Breast epithelium (tissue), 4 donors: Measurements from ENCODE around the gene NT5DC4. TPM values are rescaled to one million over a fixed set of nuclear protein-coding genes. Genes with fewer than 3 reads are reported as not detected.

ENCODE experiments used
- DNase-seq, 2 donors: peaks; one replicate each; pipeline ENCODE4 v3.0.0-alpha.2; 2019; ENCODE audit warnings: low spot score in 2 of 2
- H3K27ac ChIP-seq, 2 donors: fragments of 200-600 bp; sonication (generic) in 1 of 2; one replicate each; pipeline ENCODE4 v1.5.1; 2016 to 2019; ENCODE audit warnings: mild to moderate bottlenecking in 1 of 2
- H3K27me3 ChIP-seq, 2 donors: fragments of 200-600 bp; sonication (generic) in 1 of 2; one replicate each; pipeline versions ENCODE4 v1.5.1 to v1.6.0; 2017 to 2019; ENCODE audit warnings: control low read depth in 1 of 2, mild to moderate bottlenecking in 1 of 2
- H3K36me3 ChIP-seq: fragments of 200-600 bp; one replicate; pipeline ENCODE4 v1.5.1; 2019
- H3K4me1 ChIP-seq, 2 donors: fragments of 200-600 bp; sonication (generic); one replicate each; pipeline ENCODE4 v1.5.1; 2016 to 2019; ENCODE audit warnings: control low read depth in 1 of 2
- H3K4me3 ChIP-seq, 3 donors: fragments of 200-600 bp; sonication (generic); 1 replicate in 2 of 3; 2 replicates in 1 of 3; pipeline ENCODE4 v1.5.1; 2016 to 2019; ENCODE audit warnings: mild to moderate bottlenecking in 3 of 3, moderate library complexity in 2 of 3
- H3K9me3 ChIP-seq, 2 donors: fragments of 200-600 bp; sonication (generic) in 1 of 2; one replicate each; pipeline ENCODE4 v1.5.1; 2016 to 2019; ENCODE audit warnings: control low read depth in 1 of 2
- POLR2A ChIP-seq: fragments of 450-650 bp; IDR thresholded peaks from one replicate; pipeline ENCODE4 v1.6.1; 2016; ENCODE audit warnings: antibody characterized with exemption, mild to moderate bottlenecking, moderate library complexity
- POLR2AphosphoS5 ChIP-seq, 3 donors: sonication (generic); formaldehyde crosslinking; IDR thresholded peaks; one replicate each; pipeline ENCODE4 v1.6.1; 2017; ENCODE audit warnings: antibody characterized with exemption in 3 of 3
- intact Hi-C: fragments of 100-400 bp; cut with DNase I; formaldehyde crosslinking; loops from one replicate; pipeline ENCODE4 v1.15.1; 2023; ENCODE audit warnings: low total_unique reads
- total RNA-seq, 3 donors: library from RNA; depleted of rRNA; stranded (reverse); fragments of >200 nt; gene quantifications; one replicate each; pipeline ENCODE4 v1.1.0, GENCODE V29; 2016
- TF ChIP-seq, protein P1 (sequence below), 3 donors: fragments of 450-650 bp; IDR thresholded peaks; one replicate each; pipeline ENCODE4 v1.5.1; 2016 to 2017; ENCODE audit warnings: antibody characterized with exemption in 3 of 3, mild to moderate bottlenecking in 3 of 3, moderate library complexity in 3 of 3

NT5DC4 gene
- total RNA-seq, 3 donors from 2014 or later, result not detected

DNA sequence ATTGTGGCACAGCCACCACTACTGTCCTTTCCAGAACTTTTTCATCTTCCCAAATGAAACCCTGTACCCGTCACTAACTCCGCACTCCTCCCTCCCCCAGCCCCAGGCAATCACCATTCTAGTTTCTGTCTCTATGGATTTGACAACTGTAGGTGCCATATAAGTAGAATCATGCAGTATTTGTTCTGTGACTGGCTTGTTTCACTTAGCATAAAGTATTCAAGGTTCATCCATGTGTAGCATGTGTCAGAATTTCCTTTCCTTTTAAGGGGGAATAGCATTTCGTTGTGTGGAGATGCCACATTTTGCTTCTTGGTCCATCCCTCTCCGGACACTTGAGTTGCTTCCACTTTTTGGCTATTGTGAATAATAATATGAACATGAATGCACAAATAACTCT lies 44.4 kb downstream of the NT5DC4 start:
- Histone ChIP-seq H3K36me3 (no peaks in the 10 kb centered on the region), H3K27me3 (no peaks in the 10 kb centered on the region), H3K4me1 (no peaks in the 10 kb centered on the region), H3K4me3 (peak overlapping the region; percentile 65 to 80 (median 76)), H3K27ac (no peak overlapping the region), H3K9me3 (no peaks in the 10 kb centered on the region)
- no peak for DNase-seq
- intact Hi-C loops, result no loop called here
- TF ChIP-seq, protein P1, sequence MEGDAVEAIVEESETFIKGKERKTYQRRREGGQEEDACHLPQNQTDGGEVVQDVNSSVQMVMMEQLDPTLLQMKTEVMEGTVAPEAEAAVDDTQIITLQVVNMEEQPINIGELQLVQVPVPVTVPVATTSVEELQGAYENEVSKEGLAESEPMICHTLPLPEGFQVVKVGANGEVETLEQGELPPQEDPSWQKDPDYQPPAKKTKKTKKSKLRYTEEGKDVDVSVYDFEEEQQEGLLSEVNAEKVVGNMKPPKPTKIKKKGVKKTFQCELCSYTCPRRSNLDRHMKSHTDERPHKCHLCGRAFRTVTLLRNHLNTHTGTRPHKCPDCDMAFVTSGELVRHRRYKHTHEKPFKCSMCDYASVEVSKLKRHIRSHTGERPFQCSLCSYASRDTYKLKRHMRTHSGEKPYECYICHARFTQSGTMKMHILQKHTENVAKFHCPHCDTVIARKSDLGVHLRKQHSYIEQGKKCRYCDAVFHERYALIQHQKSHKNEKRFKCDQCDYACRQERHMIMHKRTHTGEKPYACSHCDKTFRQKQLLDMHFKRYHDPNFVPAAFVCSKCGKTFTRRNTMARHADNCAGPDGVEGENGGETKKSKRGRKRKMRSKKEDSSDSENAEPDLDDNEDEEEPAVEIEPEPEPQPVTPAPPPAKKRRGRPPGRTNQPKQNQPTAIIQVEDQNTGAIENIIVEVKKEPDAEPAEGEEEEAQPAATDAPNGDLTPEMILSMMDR (IDR thresholded peaks at IDR 0.05), result no peak
- TF ChIP-seq POLR2A (no peak), POLR2AphosphoS5 (IDR thresholded peaks at IDR 0.05) (no peak)

DNA sequence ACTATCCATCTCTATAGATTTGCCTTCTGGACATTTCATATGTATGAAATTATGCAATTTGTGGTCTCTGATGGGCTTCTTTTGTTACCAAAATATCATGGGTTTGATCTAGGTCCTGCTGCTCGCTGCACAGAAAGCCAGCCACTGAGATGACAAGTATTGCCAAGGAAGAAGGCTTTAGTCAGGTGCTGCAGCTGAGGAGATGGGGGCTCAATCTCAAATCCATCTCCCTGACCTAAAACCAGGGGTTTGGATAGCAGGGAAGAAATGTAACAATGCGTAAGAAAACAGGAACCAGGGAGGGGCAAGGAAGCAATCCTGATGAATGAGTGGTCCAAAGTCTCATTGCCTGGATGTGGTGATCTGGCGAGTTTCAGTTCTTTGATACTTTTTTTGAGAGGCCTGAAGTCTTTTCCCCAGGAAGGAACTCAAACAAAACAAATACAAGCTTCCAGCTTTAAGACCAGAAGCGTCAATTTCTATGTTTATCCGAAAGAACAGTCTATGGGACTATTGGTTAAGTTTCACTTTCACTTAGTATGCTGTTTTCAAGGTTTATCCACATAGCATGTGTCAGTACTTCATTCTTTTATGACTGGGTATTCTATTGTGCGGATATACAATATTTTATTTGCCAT lies 47.0 kb downstream of the NT5DC4 start:
- H3K9me3 ChIP-seq, result no peaks in the 10 kb centered on the region
- H3K4me3 ChIP-seq, result no peak overlapping the region
- no peaks in the 10 kb centered on the region for H3K27me3 ChIP-seq
- no peaks in the 10 kb centered on the region for H3K36me3 ChIP-seq
- DNase-seq, result no peak
- TF ChIP-seq POLR2A (no peak), POLR2AphosphoS5 (IDR thresholded peaks at IDR 0.05) (no peak)
- TF ChIP-seq, protein P1 (IDR thresholded peaks at IDR 0.05), result no peak
- intact Hi-C loops, result no loop called here
- H3K27ac ChIP-seq, result no peak overlapping the region
- no peaks in the 10 kb centered on the region for H3K4me1 ChIP-seq

GRCh38 chr2:112768432-112768831 lies 47.6 kb downstream of the NT5DC4 start:
- Histone ChIP-seq H3K36me3 (no peaks in the 10 kb centered on the region), H3K27ac (no peak overlapping the region), H3K9me3 (no peaks in the 10 kb centered on the region), H3K27me3 (no peaks in the 10 kb centered on the region), H3K4me1 (no peaks in the 10 kb centered on the region), H3K4me3 (no peak overlapping the region)
- TF ChIP-seq POLR2AphosphoS5 (IDR thresholded peaks at IDR 0.05) (no peak), POLR2A (no peak)
- TF ChIP-seq, protein P1 (IDR thresholded peaks at IDR 0.05), result no peak
- intact Hi-C loops, result no loop called here
- DNase-seq, result no peak

GRCh38 chr2:112772322-112772721 lies 51.5 kb downstream of the NT5DC4 start:
- intact Hi-C loops, result no loop called here
- Histone ChIP-seq H3K9me3 (no peaks in the 10 kb centered on the region), H3K4me1 (no peaks in the 10 kb centered on the region), H3K36me3 (no peaks in the 10 kb centered on the region), H3K27ac (no peak overlapping the region), H3K4me3 (no peak overlapping the region), H3K27me3 (no peaks in the 10 kb centered on the region)
- TF ChIP-seq POLR2AphosphoS5 (IDR thresholded peaks at IDR 0.05) (no peak), POLR2A (no peak)
- TF ChIP-seq, protein P1 (IDR thresholded peaks at IDR 0.05), result no peak
- no peak for DNase-seq

DNA sequence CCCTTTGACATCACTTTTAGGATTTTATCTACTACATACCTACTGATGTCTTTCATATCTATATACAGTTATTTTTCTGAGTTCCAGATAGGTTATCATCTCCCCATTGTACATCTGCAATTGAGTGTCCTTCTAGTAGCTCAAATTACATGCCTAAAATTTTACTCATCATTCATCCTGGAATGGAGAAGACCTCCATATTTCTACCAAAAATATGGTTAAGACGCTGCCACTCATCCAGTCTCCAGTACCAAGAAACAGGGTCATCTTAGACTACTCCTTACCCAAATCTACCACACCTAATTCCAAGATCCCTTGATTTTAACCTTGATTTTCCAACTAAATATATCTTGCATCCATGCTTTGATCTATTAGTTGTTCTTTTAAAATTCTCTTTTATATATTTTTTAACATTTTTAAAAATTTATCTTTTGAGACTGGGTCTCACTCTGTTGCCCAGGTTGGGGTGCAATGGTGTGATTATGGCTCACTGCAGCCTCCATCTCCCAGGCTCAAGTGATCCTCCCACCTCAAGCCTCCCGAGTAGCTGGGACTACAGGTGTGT lies 52.2 kb downstream of the NT5DC4 start:
- no peaks in the 10 kb centered on the region for H3K4me1 ChIP-seq
- H3K27me3 ChIP-seq, result no peaks in the 10 kb centered on the region
- no peak overlapping the region for H3K4me3 ChIP-seq
- no peaks in the 10 kb centered on the region for H3K9me3 ChIP-seq
- TF ChIP-seq, protein P1 (IDR thresholded peaks at IDR 0.05), result no peak
- no peak for TF ChIP-seq POLR2A
- TF ChIP-seq POLR2AphosphoS5 (IDR thresholded peaks at IDR 0.05), result no peak
- no peaks in the 10 kb centered on the region for H3K36me3 ChIP-seq
- no peak overlapping the region for H3K27ac ChIP-seq
- intact Hi-C loops, result no loop called here
- no peak for DNase-seq
